Mesenchymal stem cell (in vitro differentiated cells and primary cell): Measurements from ENCODE around the gene LYPLA2.
A peak's percentile ranks its signal among the peaks of the same experiment; 100 is the strongest.

ENCODE experiments used
- DNase-seq: peaks from one replicate; pipeline ENCODE4 v3.0.0-alpha.2; 2013
- H2AFZ ChIP-seq: one replicate; pipeline ENCODE4 v1.6.1; 2013; ENCODE audit warnings: low read depth, mild to moderate bottlenecking, control low read depth, inconsistent platforms, low read length, moderate library complexity
- H2AK5ac ChIP-seq: 2 replicates; pipeline ENCODE4 v1.6.1; 2013; ENCODE audit warnings: low read length, moderate library complexity, mild to moderate bottlenecking, inconsistent platforms; ENCODE audit not compliant: severe bottlenecking
- H2BK120ac ChIP-seq: one replicate; pipeline ENCODE4 v1.6.1; 2013; ENCODE audit warnings: low read depth, mild to moderate bottlenecking, inconsistent platforms, low read length, moderate library complexity
- H2BK12ac ChIP-seq, 2 experiments: one replicate each; pipeline ENCODE4 v1.6.1; 2013; ENCODE audit warnings: inconsistent platforms in 2 of 2, low read length in 2 of 2, mild to moderate bottlenecking in 2 of 2, moderate library complexity in 2 of 2, control low read depth in 1 of 2
- H2BK15ac ChIP-seq: one replicate; pipeline ENCODE4 v1.6.1; 2013; ENCODE audit warnings: mild to moderate bottlenecking, low read depth, inconsistent platforms; ENCODE audit not compliant: poor library complexity, severe bottlenecking
- H2BK5ac ChIP-seq: 2 replicates; pipeline ENCODE4 v1.6.1; 2013; ENCODE audit warnings: low read depth, mild to moderate bottlenecking, low read length, control low read depth, inconsistent platforms; ENCODE audit not compliant: poor library complexity, severe bottlenecking
- H3K14ac ChIP-seq, 2 experiments: one replicate each; pipeline ENCODE4 v1.6.1; 2013; ENCODE audit warnings: inconsistent platforms in 2 of 2, low read length in 2 of 2, control low read depth in 1 of 2, mild to moderate bottlenecking in 1 of 2, moderate library complexity in 1 of 2
- H3K18ac ChIP-seq, 2 experiments: one replicate each; pipeline ENCODE4 v1.6.1; 2013; ENCODE audit warnings: inconsistent platforms in 2 of 2, low read length in 2 of 2, control low read depth in 1 of 2, low read depth in 1 of 2, mild to moderate bottlenecking in 1 of 2
- H3K23ac ChIP-seq, 2 experiments: one replicate each; pipeline ENCODE4 v1.6.1; 2013; ENCODE audit warnings: inconsistent platforms in 2 of 2, low read length in 2 of 2, mild to moderate bottlenecking in 2 of 2, moderate library complexity in 2 of 2, control low read depth in 1 of 2
- H3K27ac ChIP-seq: 2 replicates; pipeline ENCODE4 v1.5.1; 2013; ENCODE audit warnings: mild to moderate bottlenecking, moderate library complexity, low read length, control low read depth, inconsistent platforms; ENCODE audit not compliant: poor library complexity, severe bottlenecking
- H3K27me3 ChIP-seq, 2 experiments: 2 replicates each; pipeline versions ENCODE4 v1.6.1 to v1.7.0; 2013; ENCODE audit warnings: low read length in 2 of 2, mild to moderate bottlenecking in 2 of 2, moderate library complexity in 2 of 2, control low read depth in 1 of 2, inconsistent platforms in 1 of 2; ENCODE audit not compliant: control insufficient read depth in 1 of 2, insufficient read depth in 1 of 2
- H3K36me3 ChIP-seq, 2 experiments: 2 replicates each; pipeline versions ENCODE4 v1.6.1 to v1.7.0; 2013; ENCODE audit warnings: low read length in 2 of 2, control low read depth in 1 of 2, inconsistent platforms in 1 of 2, low read depth in 1 of 2, mild to moderate bottlenecking in 1 of 2; ENCODE audit not compliant: insufficient read depth in 2 of 2, control insufficient read depth in 1 of 2
- H3K4ac ChIP-seq, 2 experiments: one replicate each; pipeline ENCODE4 v1.6.1; 2013; ENCODE audit warnings: inconsistent platforms in 2 of 2, low read length in 2 of 2, mild to moderate bottlenecking in 2 of 2, moderate library complexity in 2 of 2, control low read depth in 1 of 2, low read depth in 1 of 2
- H3K4me1 ChIP-seq: 2 replicates; pipeline ENCODE4 v1.6.1; 2013; ENCODE audit warnings: low read depth, low read length, control low read depth; ENCODE audit not compliant: control insufficient read depth, insufficient read depth
- H3K4me2 ChIP-seq: 2 replicates; pipeline ENCODE4 v1.6.1; 2013; ENCODE audit warnings: low read length, mild to moderate bottlenecking, inconsistent platforms; ENCODE audit not compliant: poor library complexity, severe bottlenecking
- H3K4me3 ChIP-seq, 2 experiments: 2 replicates each; pipeline versions ENCODE4 v1.5.1 to v1.7.0; 2013; ENCODE audit warnings: low read length in 2 of 2, mild to moderate bottlenecking in 2 of 2, control low read depth in 1 of 2, low read depth in 1 of 2; ENCODE audit not compliant: insufficient read depth in 1 of 2
- H3K79me1 ChIP-seq: replicated peaks from 2 replicates; pipeline ENCODE4 v1.6.1; 2013; ENCODE audit warnings: mild to moderate bottlenecking, control low read depth, low read length, inconsistent platforms; ENCODE audit not compliant: poor library complexity, severe bottlenecking
- H3K9ac ChIP-seq: 2 replicates; pipeline ENCODE4 v1.7.0; 2013; ENCODE audit warnings: mild to moderate bottlenecking, low read length, moderate library complexity
- H3K9me3 ChIP-seq: 2 replicates; pipeline ENCODE4 v1.7.0; 2013; ENCODE audit warnings: mild to moderate bottlenecking, low read length; ENCODE audit not compliant: control insufficient read depth
- H4K8ac ChIP-seq: one replicate; pipeline ENCODE4 v1.6.1; 2013; ENCODE audit warnings: inconsistent platforms, mild to moderate bottlenecking, low read length, moderate library complexity
- H4K91ac ChIP-seq: one replicate; pipeline ENCODE4 v1.6.1; 2013; ENCODE audit warnings: mild to moderate bottlenecking, low read length, inconsistent platforms
- WGBS: methylation state at CpG from one replicate; pipeline ENCODE4 v1.1.7; 2013; ENCODE audit warnings: mixed read lengths; 5-methylcytosine and 5-hydroxymethylcytosine counted together

LYPLA2 gene

GRCh38 chr1:23796466-23797271 is 5.7 kb downstream of the LYPLA2 start:
- peaks cover 46% of the 10 kb centered on the region for H3K4me1 ChIP-seq
- H3K9ac ChIP-seq, result no peak overlapping the region
- no peak overlapping the region for H2AK5ac ChIP-seq
- no peak overlapping the region for H3K23ac ChIP-seq
- H3K79me1 ChIP-seq, result peaks cover 33% of the 10 kb centered on the region
- no peak overlapping the region for H2BK120ac ChIP-seq
- H3K4me2 ChIP-seq, result no peak overlapping the region
- H4K91ac ChIP-seq, result peak overlapping the region; percentile 20
- no peak overlapping the region for H3K4me3 ChIP-seq
- no peaks in the 10 kb centered on the region for H3K27me3 ChIP-seq
- no peak overlapping the region for H3K27ac ChIP-seq
- 89% methylated on average over 14 of the region's 17 CpGs for WGBS
- no peak overlapping the region for H3K14ac ChIP-seq
- no peak overlapping the region for H2BK12ac ChIP-seq
- no peak overlapping the region for H3K18ac ChIP-seq
- H2BK15ac ChIP-seq, result no peak overlapping the region
- H2AFZ ChIP-seq, result no peak overlapping the region
- no peak overlapping the region for H4K8ac ChIP-seq
- H3K9me3 ChIP-seq, result no peaks in the 10 kb centered on the region
- no peak for DNase-seq
- H3K36me3 ChIP-seq, result peaks cover 34 to 60% of the 10 kb centered on the region in 2 experiments
- no peak overlapping the region for H3K4ac ChIP-seq
- no peak overlapping the region for H2BK5ac ChIP-seq

GRCh38 chr1:23797478-23798448 is 6.8 kb downstream of the LYPLA2 start:
- Histone ChIP-seq H3K9me3 (no peaks in the 10 kb centered on the region), H2BK120ac (no peak overlapping the region), H2BK12ac (no peak overlapping the region), H3K4me3 (no peak overlapping the region), H3K4me2 (no peak overlapping the region), H3K9ac (no peak overlapping the region), H3K18ac (no peak overlapping the region), H2BK15ac (no peak overlapping the region), H3K79me1 (peaks cover 33% of the 10 kb centered on the region), H4K8ac (no peak overlapping the region), H3K27me3 (no peaks in the 10 kb centered on the region), H4K91ac (peak overlapping the region; percentile 11), H3K14ac (no peak overlapping the region), H2AFZ (no peak overlapping the region), H2AK5ac (no peak overlapping the region), H2BK5ac (no peak overlapping the region), H3K23ac (no peak overlapping the region), H3K4ac (no peak overlapping the region), H3K36me3 (peaks cover 39 to 62% of the 10 kb centered on the region in 2 experiments), H3K4me1 (peaks cover 38% of the 10 kb centered on the region), H3K27ac (no peak overlapping the region)
- no peak for DNase-seq
- WGBS, result 97% methylated on average over 15 of the region's 20 CpGs

GRCh38 chr1:23798662-23799142 is 7.8 kb downstream of the LYPLA2 start:
- no peaks in the 10 kb centered on the region for H3K27me3 ChIP-seq

More at GRCh38 chr1:23798662-23799142, 7.8 kb downstream of the LYPLA2 start:
- H2BK12ac ChIP-seq, result peak overlapping the region; percentile 42 to 75
- peak overlapping the region; percentile 1 to 85 for H3K18ac ChIP-seq
- peak overlapping the region; percentile 96 for H4K91ac ChIP-seq
- H2BK15ac ChIP-seq, result peak overlapping the region; percentile 54
- peak overlapping the region; percentile 77 for H2BK120ac ChIP-seq
- 93% methylated on average over 12 of the region's 12 CpGs for WGBS
- no peaks in the 10 kb centered on the region for H3K9me3 ChIP-seq
- peaks cover 33% of the 10 kb centered on the region for H3K79me1 ChIP-seq
- peak overlapping the region; percentile 91 for H3K27ac ChIP-seq
- H2AFZ ChIP-seq, result no peak overlapping the region
- H3K14ac ChIP-seq, result no peak overlapping the region
- peak overlapping the region in 1 of 2 experiments; percentile 53 for H3K4ac ChIP-seq
- H3K9ac ChIP-seq, result no peak overlapping the region
- H3K36me3 ChIP-seq, result peaks cover 37 to 54% of the 10 kb centered on the region in 2 experiments
- no peak overlapping the region for H3K4me3 ChIP-seq
- peaks cover 29% of the 10 kb centered on the region for H3K4me1 ChIP-seq
- H4K8ac ChIP-seq, result peak overlapping the region; percentile 92
- peak overlapping the region; percentile 74 for H3K4me2 ChIP-seq
- H3K23ac ChIP-seq, result no peak overlapping the region
- no peak for DNase-seq
- no peak overlapping the region for H2BK5ac ChIP-seq
- H2AK5ac ChIP-seq, result peak overlapping the region; percentile 18
